Activated CD8-positive, alpha-beta T cell treated with anti-CD3 and anti-CD28 coated beads for 36 hours (primary cell): Measurements from ENCODE around the gene ZNF821. TPM values are rescaled to one million over a fixed set of nuclear protein-coding genes. Genes with fewer than 3 reads are reported as not detected.
A peak's percentile ranks its signal among the peaks of the same experiment; 100 is the strongest.

ENCODE experiments used
- ATAC-seq: fragments of 200-7000 bp; cut with Tn5 transposase; one replicate; pipeline ENCODE4 v1.10.0; 2021; ENCODE audit warnings: mild to moderate bottlenecking, moderate library complexity
- CTCF ChIA-PET: fragments of 350-600 bp; sonication (Branson Sonifier 250); formaldehyde crosslinking; loops from one replicate; lab custom pipeline; 2021; ENCODE audit warnings: antibody characterized with exemption; lab: Charles Lee
- POLR2A ChIA-PET: fragments of 350-600 bp; sonication (Branson Sonifier 250); formaldehyde crosslinking; loops from one replicate; lab custom pipeline; 2021; ENCODE audit warnings: antibody characterized with exemption; lab: Charles Lee
- DNase-seq: peaks from one replicate; pipeline ENCODE4 v3.0.0-alpha.2; 2020
- H3K27ac Mint-ChIP-seq: one replicate; pipeline ENCODE4 v1.8.0; 2021; ENCODE audit warnings: mild to moderate bottlenecking, mixed read lengths
- H3K27me3 Mint-ChIP-seq: one replicate; pipeline ENCODE4 v1.8.0; 2021; ENCODE audit warnings: mixed read lengths
- H3K36me3 Mint-ChIP-seq: one replicate; pipeline ENCODE4 v1.8.0; 2021; ENCODE audit warnings: low read depth, mixed read lengths
- H3K4me1 Mint-ChIP-seq: one replicate; pipeline ENCODE4 v1.8.0; 2021; ENCODE audit warnings: low read depth, mixed read lengths
- H3K4me3 Mint-ChIP-seq: one replicate; pipeline ENCODE4 v1.8.0; 2021; ENCODE audit warnings: mild to moderate bottlenecking, moderate library complexity, mixed read lengths
- H3K9me3 Mint-ChIP-seq: one replicate; pipeline ENCODE4 v1.8.0; 2021; ENCODE audit warnings: mixed read lengths
- intact Hi-C: fragments of 100-400 bp; cut with micrococcal nuclease; formaldehyde crosslinking; loops from one replicate; pipeline ENCODE4 v1.10.0; 2022
- total RNA-seq, 2 experiments: library from RNA; stranded (reverse); gene quantifications; one replicate each; pipeline ENCODE4 v1.2.3, GENCODE V29; 2021
- TF ChIP-seq, protein P1 (sequence below): fragments of 200-600 bp; IDR thresholded peaks from one replicate; pipeline ENCODE4 v1.8.0; 2022; ENCODE audit warnings: antibody characterized with exemption, mild to moderate bottlenecking

Gene ZNF821
- total RNA-seq, 2 experiments from 2014 or later: 5.6 to 6.2 TPM

DNA sequence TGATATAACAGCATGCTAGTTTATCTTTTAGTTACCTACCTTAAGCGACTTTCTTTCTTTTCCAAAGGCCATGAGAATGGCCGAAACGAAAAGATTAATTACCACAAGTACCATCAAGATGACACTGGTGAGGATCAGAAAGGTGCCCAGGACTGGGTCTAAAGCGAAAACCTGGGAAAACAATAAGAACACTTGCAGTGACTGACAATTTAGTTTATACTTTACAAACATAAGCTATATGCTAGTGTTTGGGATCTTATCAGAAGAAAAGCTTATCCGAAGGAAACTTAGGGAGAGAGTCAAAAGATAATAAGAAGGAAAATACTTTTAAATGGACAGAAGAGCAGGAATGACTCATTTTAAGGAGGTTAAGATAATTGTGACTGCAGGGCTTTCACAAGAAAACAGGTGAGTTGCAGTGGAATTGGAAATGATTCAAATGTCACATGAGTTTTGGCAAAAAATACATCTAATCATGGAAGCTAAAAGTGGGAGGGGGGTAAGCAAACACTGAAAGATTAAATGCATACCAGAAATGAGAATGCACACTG is 46.1 kb upstream of the ZNF821 start:
- Mint-ChIP-seq H3K27me3 (no peaks in the 10 kb centered on the region), H3K4me1 (peaks cover 14% of the 10 kb centered on the region), H3K27ac (peak overlapping the region; percentile 16), H3K9me3 (no peaks in the 10 kb centered on the region), H3K36me3 (peaks cover 32% of the 10 kb centered on the region), H3K4me3 (no peak overlapping the region)
- POLR2A ChIA-PET: interaction anchor here (1.2 to 1.5 kb wide), 2 partner anchors 9 to 33 kb away, joined by 4 to 6 read pairs; no protein-coding TSS in a partner anchor
- intact Hi-C loops: no loop called here
- DNase-seq: no peak
- no peak for ATAC-seq
- TF ChIP-seq, protein P1, sequence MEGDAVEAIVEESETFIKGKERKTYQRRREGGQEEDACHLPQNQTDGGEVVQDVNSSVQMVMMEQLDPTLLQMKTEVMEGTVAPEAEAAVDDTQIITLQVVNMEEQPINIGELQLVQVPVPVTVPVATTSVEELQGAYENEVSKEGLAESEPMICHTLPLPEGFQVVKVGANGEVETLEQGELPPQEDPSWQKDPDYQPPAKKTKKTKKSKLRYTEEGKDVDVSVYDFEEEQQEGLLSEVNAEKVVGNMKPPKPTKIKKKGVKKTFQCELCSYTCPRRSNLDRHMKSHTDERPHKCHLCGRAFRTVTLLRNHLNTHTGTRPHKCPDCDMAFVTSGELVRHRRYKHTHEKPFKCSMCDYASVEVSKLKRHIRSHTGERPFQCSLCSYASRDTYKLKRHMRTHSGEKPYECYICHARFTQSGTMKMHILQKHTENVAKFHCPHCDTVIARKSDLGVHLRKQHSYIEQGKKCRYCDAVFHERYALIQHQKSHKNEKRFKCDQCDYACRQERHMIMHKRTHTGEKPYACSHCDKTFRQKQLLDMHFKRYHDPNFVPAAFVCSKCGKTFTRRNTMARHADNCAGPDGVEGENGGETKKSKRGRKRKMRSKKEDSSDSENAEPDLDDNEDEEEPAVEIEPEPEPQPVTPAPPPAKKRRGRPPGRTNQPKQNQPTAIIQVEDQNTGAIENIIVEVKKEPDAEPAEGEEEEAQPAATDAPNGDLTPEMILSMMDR: no peak
- CTCF ChIA-PET: interaction anchor here (1.0 to 1.7 kb wide), 6 partner anchors 10 to 32 kb away, joined by 3 to 9 read pairs (median 4); no protein-coding TSS in a partner anchor

DNA sequence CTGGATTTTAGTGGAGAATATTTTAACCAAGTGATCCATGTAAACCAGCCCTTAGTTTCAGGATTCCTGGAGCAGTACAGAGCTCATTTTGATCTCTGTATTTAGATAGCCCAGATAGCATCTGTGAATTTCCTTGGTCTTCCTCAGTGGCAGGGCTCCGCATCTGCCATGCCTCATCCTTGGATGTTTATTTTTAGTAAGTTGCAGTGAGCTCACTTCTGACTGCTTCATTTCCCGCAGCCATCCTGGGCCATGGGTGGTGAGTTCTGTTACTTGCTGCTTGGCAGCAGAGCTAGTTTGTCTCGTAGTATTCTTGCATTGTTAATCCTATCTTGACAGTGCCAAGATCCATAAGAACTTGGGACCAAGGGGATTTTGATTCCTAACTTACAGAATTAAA is 45.1 kb upstream of the ZNF821 start:
- peaks cover 14% of the 10 kb centered on the region for H3K4me1 Mint-ChIP-seq
- H3K27me3 Mint-ChIP-seq: no peaks in the 10 kb centered on the region
- POLR2A ChIA-PET: interaction anchor here (1.2 to 1.5 kb wide), 2 partner anchors 10 to 31 kb away, joined by 4 to 6 read pairs; no protein-coding TSS in a partner anchor
- H3K4me3 Mint-ChIP-seq: no peak overlapping the region
- ATAC-seq: no peak
- TF ChIP-seq, protein P1: no peak
- intact Hi-C loops: no loop called here
- CTCF ChIA-PET: interaction anchor here (1.0 to 1.7 kb wide), 5 partner anchors 11 to 21 kb away, joined by 3 to 4 read pairs (median 3); no protein-coding TSS in a partner anchor
- DNase-seq: no peak
- peaks cover 39% of the 10 kb centered on the region for H3K36me3 Mint-ChIP-seq
- no peak overlapping the region for H3K27ac Mint-ChIP-seq
- H3K9me3 Mint-ChIP-seq: no peaks in the 10 kb centered on the region

DNA sequence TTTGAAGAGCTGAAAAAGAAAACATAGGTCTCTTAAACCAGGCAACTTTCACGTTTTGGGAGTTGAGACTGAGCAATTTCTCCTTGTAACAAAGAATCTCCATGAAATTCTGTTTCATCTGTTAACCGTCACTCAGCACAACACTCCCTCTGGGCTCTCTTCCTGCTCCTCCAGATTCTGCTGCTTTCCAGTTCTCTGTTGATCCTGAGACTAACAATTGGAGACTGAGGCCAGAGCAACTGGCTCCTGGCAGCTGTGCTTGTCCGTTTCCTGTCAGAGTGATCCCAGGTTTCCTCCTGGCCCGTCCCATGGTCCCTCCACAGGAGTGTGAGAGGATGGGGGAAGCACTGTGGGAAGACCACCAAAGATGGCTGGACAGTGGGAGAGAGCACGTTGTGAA is 43.8 kb upstream of the ZNF821 start:
- no peak overlapping the region for H3K4me3 Mint-ChIP-seq
- TF ChIP-seq, protein P1: no peak
- no peaks in the 10 kb centered on the region for H3K9me3 Mint-ChIP-seq
- peak overlapping the region; percentile 66 for H3K27ac Mint-ChIP-seq
- no peaks in the 10 kb centered on the region for H3K27me3 Mint-ChIP-seq
- POLR2A ChIA-PET: no interaction called here
- no peak for ATAC-seq
- intact Hi-C loops: no loop called here
- H3K4me1 Mint-ChIP-seq: peaks cover 14% of the 10 kb centered on the region
- CTCF ChIA-PET: no interaction called here
- H3K36me3 Mint-ChIP-seq: peaks cover 46% of the 10 kb centered on the region
- no peak for DNase-seq

DNA sequence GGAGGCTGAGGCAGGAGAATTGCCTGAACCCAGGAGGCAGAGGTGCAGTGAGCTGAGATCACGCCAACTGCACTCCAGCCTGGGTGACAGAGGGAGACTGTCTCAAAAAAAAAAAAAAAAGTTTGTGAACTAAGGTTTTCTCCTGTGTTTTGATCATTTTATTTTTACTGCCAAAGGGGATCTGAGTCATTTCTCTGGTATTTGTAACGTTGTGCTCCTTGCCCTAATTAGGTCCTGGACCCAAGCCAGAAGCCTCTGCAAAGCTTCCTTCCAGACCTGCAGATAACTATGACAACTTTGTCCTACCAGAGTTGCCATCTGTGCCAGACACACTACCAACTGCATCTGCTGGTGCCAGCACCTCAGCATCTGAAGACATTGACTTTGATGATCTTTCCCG is 43.4 kb upstream of the ZNF821 start:
- peak overlapping the region; percentile 66 for H3K27ac Mint-ChIP-seq
- ATAC-seq (no peak), DNase-seq (no peak)
- H3K4me3 Mint-ChIP-seq: no peak overlapping the region
- no peaks in the 10 kb centered on the region for H3K27me3 Mint-ChIP-seq
- peaks cover 14% of the 10 kb centered on the region for H3K4me1 Mint-ChIP-seq
- no peaks in the 10 kb centered on the region for H3K9me3 Mint-ChIP-seq
- ChIA-PET CTCF (no interaction called here), POLR2A (no interaction called here)
- TF ChIP-seq, protein P1: no peak
- intact Hi-C loops: no loop called here
- H3K36me3 Mint-ChIP-seq: peaks cover 50% of the 10 kb centered on the region

DNA sequence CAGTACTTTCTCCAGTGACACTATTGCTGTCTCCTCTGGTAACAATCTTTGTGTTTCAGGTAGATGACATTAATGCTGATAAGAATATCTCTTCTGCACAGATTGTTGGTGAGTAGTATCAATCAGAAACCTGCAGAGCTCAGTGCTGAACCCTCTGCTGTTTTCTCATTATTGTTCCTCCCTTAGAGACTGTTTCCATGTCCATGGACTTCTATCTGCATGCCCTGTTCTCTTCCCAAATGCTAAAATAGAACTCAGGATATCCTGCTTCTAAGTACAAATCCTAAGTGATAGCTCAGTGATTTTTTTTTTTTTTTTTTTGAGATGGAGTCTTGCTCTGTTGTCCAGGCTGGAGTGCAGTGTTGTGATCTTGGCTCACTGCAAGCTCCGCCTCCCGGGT is 40.7 kb upstream of the ZNF821 start:
- ATAC-seq (no peak), DNase-seq (no peak)
- intact Hi-C loops: no loop called here
- ChIA-PET POLR2A (interaction anchor here (0.7 kb wide), 1 partner anchor 12 kb away, joined by 3 read pairs; no protein-coding TSS in a partner anchor), CTCF (no interaction called here)
- H3K9me3 Mint-ChIP-seq: no peaks in the 10 kb centered on the region
- no peak overlapping the region for H3K27ac Mint-ChIP-seq
- no peaks in the 10 kb centered on the region for H3K27me3 Mint-ChIP-seq
- H3K4me1 Mint-ChIP-seq: peaks cover 10% of the 10 kb centered on the region
- no peak overlapping the region for H3K4me3 Mint-ChIP-seq
- TF ChIP-seq, protein P1: no peak
- peaks cover 64% of the 10 kb centered on the region for H3K36me3 Mint-ChIP-seq
